ENCODE data around the gene VWA5B2. TPM values are rescaled to one million over a fixed set of nuclear protein-coding genes. Genes with fewer than 3 reads are reported as not detected.

The VWA5B2 gene
- total RNA-seq, 1 experiment from 2014 or later: 0.90 TPM

DNA sequence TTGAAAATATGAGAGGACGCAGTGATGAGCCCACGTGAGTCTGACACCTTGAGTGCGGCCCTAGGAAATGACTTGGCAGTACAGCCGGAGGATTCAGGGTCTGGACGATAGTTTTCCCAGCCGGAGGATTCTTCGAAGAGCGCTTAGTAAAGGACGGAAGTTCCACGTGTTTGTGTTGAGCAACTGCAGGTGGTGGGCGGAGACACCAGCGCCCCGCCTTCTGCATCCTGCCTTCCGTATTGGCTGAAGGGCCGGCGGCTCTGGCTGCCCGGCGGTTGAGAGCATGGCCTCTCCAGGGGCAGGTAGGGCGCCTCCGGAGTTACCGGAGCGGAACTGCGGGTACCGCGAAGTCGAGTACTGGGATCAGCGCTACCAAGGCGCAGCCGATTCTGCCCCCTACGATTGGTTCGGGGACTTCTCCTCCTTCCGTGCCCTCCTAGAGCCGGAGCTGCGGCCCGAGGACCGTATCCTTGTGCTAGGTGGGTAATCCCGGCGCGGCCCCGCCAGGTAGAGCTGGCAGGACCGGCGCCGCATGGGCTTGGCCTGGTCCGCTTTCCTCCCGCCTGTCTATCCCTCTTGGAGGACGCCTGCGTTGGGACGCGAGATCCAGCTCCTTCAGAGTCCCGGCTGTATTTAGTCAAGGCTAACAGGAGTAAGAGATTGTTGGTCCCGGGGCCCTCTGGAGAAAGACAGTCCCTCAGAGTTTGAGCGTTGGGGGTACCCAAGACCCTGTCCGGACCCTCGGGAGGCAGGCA is 20.2 kb downstream of the VWA5B2 start, which contains the start of gene EEF1AKMT4:
TSS of gene EEF1AKMT4 (plus strand) at position 261 of the 755 bp plus-strand sequence. CDS start at position 284, 23 bp downstream.
- H3K9me3 Mint-ChIP-seq (ENCODE audit: low read depth, unreplicated experiment): no peaks in the 10 kb centered on the region
- TF ChIP-seq, protein P1, sequence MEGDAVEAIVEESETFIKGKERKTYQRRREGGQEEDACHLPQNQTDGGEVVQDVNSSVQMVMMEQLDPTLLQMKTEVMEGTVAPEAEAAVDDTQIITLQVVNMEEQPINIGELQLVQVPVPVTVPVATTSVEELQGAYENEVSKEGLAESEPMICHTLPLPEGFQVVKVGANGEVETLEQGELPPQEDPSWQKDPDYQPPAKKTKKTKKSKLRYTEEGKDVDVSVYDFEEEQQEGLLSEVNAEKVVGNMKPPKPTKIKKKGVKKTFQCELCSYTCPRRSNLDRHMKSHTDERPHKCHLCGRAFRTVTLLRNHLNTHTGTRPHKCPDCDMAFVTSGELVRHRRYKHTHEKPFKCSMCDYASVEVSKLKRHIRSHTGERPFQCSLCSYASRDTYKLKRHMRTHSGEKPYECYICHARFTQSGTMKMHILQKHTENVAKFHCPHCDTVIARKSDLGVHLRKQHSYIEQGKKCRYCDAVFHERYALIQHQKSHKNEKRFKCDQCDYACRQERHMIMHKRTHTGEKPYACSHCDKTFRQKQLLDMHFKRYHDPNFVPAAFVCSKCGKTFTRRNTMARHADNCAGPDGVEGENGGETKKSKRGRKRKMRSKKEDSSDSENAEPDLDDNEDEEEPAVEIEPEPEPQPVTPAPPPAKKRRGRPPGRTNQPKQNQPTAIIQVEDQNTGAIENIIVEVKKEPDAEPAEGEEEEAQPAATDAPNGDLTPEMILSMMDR (IDR thresholded peaks at IDR 0.05; ENCODE audit: unreplicated experiment): peak; percentile 93
- peak within 1 kb of the TSS; percentile 92 for H3K4me3 Mint-ChIP-seq (ENCODE audit: low read depth, unreplicated experiment)
- H3K4me1 Mint-ChIP-seq (ENCODE audit: low read depth, unreplicated experiment): peaks cover 8% of the 10 kb centered on the region
- H3K27ac Mint-ChIP-seq (ENCODE audit: unreplicated experiment): peak within 1 kb of the TSS; percentile 97
- CTCF ChIA-PET: interaction anchor here (0.8 to 1.4 kb wide), 2 partner anchors 12 to 40 kb away, joined by 3 to 5 read pairs; partner anchors contain the start of gene CAMK2N2
- H3K27me3 Mint-ChIP-seq (ENCODE audit: unreplicated experiment): no peaks in the 10 kb centered on the region
- H3K36me3 Mint-ChIP-seq (ENCODE audit: insufficient read depth, unreplicated experiment): peaks cover 37% of the 10 kb centered on the region
- DNase-seq: peak; percentile 100
- BruUV-seq (replicated peaks): TSS peak; percentile 43
- intact Hi-C loops (cut with micrococcal nuclease; ENCODE audit: unreplicated experiment): loop anchor here (2.0 kb wide), 1 partner anchor 39 kb away; no protein-coding TSS in a partner anchor

- intact Hi-C loops (cut with micrococcal nuclease; ENCODE audit: unreplicated experiment): loop anchor here (2.0 kb wide), 1 partner anchor 39 kb away; no protein-coding TSS in a partner anchor
- Mint-ChIP-seq H3K4me3 (ENCODE audit: low read depth, unreplicated experiment) (peak overlapping the region; percentile 92), H3K4me1 (ENCODE audit: low read depth, unreplicated experiment) (peaks cover 8% of the 10 kb centered on the region), H3K36me3 (ENCODE audit: insufficient read depth, unreplicated experiment) (peaks cover 31% of the 10 kb centered on the region), H3K9me3 (ENCODE audit: low read depth, unreplicated experiment) (no peaks in the 10 kb centered on the region), H3K27me3 (ENCODE audit: unreplicated experiment) (no peaks in the 10 kb centered on the region), H3K27ac (ENCODE audit: unreplicated experiment) (peak overlapping the region; percentile 97)
- TF ChIP-seq, protein P1 (IDR thresholded peaks at IDR 0.05; ENCODE audit: unreplicated experiment): peak; percentile 96
- BruUV-seq (replicated peaks): no TSS peak
- DNase-seq: peak; percentile 98
- CTCF ChIA-PET: interaction anchor here (0.6 to 1.4 kb wide), 3 partner anchors 11 to 84 kb away, joined by 3 to 5 read pairs (median 3); partner anchors contain the start of gene CAMK2N2
Measured at GRCh38 chr3:184250167-184250828, 20.9 kb downstream of the VWA5B2 start.

GRCh38 chr3:184255291-184256039 is 26.1 kb downstream of the VWA5B2 start:
- peaks cover 15% of the 10 kb centered on the region for H3K36me3 Mint-ChIP-seq (ENCODE audit: insufficient read depth, unreplicated experiment)
- no peak for DNase-seq
- TF ChIP-seq, protein P1 (IDR thresholded peaks at IDR 0.05; ENCODE audit: unreplicated experiment): no peak
- H3K4me1 Mint-ChIP-seq (ENCODE audit: low read depth, unreplicated experiment): peaks cover 5% of the 10 kb centered on the region
- no peak overlapping the region for H3K27ac Mint-ChIP-seq (ENCODE audit: unreplicated experiment)
- H3K27me3 Mint-ChIP-seq (ENCODE audit: unreplicated experiment): peaks cover 24% of the 10 kb centered on the region
- intact Hi-C loops (cut with micrococcal nuclease; ENCODE audit: unreplicated experiment): no loop called here
- BruUV-seq (replicated peaks): no TSS peak
- H3K4me3 Mint-ChIP-seq (ENCODE audit: low read depth, unreplicated experiment): no peak overlapping the region
- no peaks in the 10 kb centered on the region for H3K9me3 Mint-ChIP-seq (ENCODE audit: low read depth, unreplicated experiment)
- CTCF ChIA-PET: no interaction called here
